ENCODE measurements around the gene HPX. TPM values are rescaled to one million over a fixed set of nuclear protein-coding genes. Genes with fewer than 3 reads are reported as not detected.
A peak's percentile ranks its signal among the peaks of the same experiment; 100 is the strongest.

HPX gene
- total RNA-seq, 1 donor from 2014 or later, result 0.64 TPM

- peak; percentile 99 for ATAC-seq
Observed at GRCh38 chr11:6389905-6390717, 50.7 kb downstream of the HPX start, which contains the start of gene SMPD1. SMPD1 (plus strand) TSS chr11:6390474; CDS start chr11:6390599, 125 bp downstream.

DNA sequence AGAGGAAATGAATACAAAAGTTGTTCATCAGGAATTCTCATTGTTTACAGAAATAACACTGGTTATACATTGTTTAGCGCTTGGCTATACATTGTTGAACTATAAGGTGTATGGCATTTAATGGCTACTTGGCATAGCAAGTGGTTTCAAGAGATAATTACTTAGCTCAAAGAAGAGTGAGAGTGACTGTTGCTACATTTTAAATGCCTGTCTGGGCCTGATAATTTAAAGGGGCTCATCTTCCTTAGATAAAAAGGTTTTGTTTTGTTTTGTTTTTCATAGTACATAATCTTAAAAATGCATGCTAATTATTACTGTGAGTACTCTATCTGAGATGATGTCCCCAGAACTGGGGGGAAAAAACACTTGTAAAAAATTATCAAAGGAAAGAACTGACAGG, 52.0 kb downstream of the HPX start:
- no peak for ATAC-seq

GRCh38 chr11:6387811-6388599, 52.8 kb downstream of the HPX start:
- ATAC-seq, result no peak

DNA sequence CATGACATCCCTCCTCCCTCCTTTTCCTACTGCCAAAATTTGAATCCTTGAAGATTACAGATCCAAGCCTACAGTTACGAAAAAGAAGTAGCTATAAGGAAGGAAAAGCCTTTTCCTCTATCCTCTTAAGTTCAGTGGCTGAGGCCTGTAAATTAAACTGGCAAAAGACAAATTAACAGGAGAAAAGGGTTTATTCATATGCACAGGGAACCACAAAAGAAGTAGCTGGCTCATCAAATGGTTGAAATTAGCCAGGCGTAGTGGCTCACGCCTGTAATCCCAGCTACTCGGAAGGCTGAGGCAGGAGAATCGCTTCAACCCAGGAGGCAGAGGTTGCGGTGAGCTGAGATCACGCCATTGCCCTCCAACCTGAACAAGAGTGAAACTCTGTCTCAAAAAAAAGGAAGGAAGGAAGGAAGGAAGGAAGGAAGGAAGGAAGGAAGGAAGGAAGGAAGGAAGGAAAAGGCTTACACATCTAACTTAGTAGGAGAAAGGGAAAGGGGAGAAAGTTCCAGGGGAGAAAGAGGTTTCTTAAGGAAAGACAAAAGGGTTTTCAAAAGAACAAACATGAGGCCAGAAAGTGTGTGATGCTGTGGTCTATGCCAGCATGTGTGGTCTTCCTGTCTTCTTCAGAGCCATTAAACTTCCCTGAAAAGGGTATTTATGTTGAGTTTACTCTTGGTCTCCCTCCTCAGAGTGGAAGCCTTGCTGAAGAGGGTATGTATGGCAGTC, 55.6 kb downstream of the HPX start:
- ATAC-seq, result no peak

Other genes with a start within 250 kb of the HPX start
- gene OR52W1, start 241.8 kb downstream of the HPX start, total RNA-seq, result not detected
- gene C11orf42, start 235.4 kb downstream of the HPX start, total RNA-seq, result not detected
- gene FHIP1B, start 206.4 kb downstream of the HPX start, total RNA-seq, result 13.2 TPM
- 0.08 TPM for gene CNGA4, start 201.9 kb downstream of the HPX start, total RNA-seq
- not detected for gene CCKBR, start 181.1 kb downstream of the HPX start, total RNA-seq
- gene CAVIN3, start 120.5 kb downstream of the HPX start, total RNA-seq, result 11.8 TPM
- 10.3 TPM for gene SMPD1, start 50.5 kb downstream of the HPX start, total RNA-seq
- 2.6 TPM for gene APBB1, start 21.9 kb downstream of the HPX start, total RNA-seq
- gene TRIM3, start 33.0 kb upstream of the HPX start, total RNA-seq, result 2.7 TPM
- 36.3 TPM for gene ARFIP2, start 40.3 kb upstream of the HPX start, total RNA-seq
- 24.8 TPM for gene TIMM10B, start 40.5 kb upstream of the HPX start, total RNA-seq
- gene DNHD1, start 56.3 kb upstream of the HPX start, total RNA-seq, result 4.9 TPM
- 13.2 TPM for gene RRP8, start 162.6 kb upstream of the HPX start, total RNA-seq
- gene ILK, start 162.8 kb upstream of the HPX start, total RNA-seq, result 32.4 TPM
- 101 TPM for gene TAF10, start 171.2 kb upstream of the HPX start, total RNA-seq
- gene TPP1, start 178.4 kb upstream of the HPX start, total RNA-seq, result 38.7 TPM
- 1.4 TPM for gene DCHS1, start 214.8 kb upstream of the HPX start, total RNA-seq
- gene MRPL17, start 242.4 kb upstream of the HPX start, total RNA-seq, result 37.1 TPM